GM12874 (cell line): ENCODE data around the gene PTPRJ.

Experiments used
- CTCF ChIP-seq: IDR thresholded peaks from 2 replicates; pipeline ENCODE4 v1.5.1; 2011; ENCODE audit warnings: low read depth, mild to moderate bottlenecking, control low read depth, low read length, moderate library complexity; ENCODE audit not compliant: insufficient read depth

PTPRJ gene

DNA sequence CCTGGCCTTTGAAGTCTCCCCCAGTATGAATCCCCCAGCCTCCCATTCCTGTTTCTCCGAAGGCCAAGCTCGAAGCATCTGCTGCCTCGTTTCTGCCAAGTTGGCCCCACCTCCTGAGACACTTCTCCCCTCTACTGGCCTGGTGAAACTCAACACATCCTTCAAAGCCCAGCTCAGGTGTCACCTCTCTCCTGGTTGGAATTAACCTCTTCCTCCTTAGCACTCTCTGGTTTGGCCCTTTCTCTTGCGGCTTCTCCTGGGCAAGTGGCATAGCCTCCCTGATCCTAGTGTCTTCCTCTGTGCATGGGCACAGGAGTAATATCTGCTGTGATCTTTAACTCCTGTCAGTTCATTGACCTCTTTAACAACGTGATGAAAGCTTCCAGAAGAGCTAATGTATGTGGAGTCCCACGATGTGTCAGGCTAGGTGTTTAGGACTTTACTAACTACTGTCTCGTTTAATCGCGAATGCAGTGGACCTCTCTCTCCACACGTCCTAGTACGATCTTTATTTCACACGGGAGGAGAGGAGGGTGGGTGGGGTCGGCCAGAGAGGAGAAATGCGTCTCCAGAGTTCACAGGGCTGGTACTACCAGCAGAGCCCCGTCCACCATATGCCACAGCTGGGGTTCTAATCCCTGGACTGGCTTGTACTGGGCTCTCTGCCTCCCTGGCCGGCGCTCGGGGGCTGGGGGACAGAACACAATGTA lies 826 bp upstream of the PTPRJ start:
- no peak for TF ChIP-seq CTCF

GRCh38 chr11:47980907-47981621 lies 705 bp downstream of the PTPRJ start:
- TF ChIP-seq CTCF, result peak; percentile 35; the same call in 1 of the 2 replicates

DNA sequence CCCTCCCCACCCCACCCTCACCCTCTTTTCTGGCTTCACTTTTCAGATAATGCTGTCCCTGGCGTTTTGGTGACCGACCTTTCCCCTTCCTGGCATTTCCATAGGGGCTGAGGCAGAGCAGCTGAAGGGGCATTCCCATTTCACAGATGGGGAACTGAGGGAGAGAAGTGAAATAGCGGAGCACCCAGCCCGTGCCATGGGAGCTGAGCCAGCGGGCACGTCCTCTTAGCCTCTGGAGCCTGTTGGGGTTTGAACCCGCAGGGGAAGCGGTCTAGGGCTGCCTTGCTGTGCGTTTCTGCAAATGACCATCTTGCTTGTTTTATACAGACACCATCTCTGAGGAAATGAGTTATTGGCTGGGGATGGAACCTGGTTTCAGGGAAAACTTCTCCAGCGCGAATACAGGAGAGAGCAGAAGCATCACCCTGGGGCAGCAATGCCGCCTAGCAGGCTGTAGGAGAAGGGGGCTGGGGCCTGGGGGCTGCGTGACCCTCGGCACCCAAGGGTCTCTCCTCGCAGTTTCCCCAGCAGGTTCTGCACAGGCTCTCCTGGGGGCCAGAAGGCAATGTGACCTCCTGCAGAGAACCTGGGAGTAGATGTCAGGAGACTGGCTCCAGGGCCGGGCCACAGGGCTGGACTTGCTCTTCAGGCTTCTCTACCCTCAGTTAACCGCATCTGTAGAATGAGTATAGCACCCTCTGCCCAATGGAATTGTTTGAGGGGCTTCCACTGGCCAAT lies 1.5 kb downstream of the PTPRJ start:
- no peak for TF ChIP-seq CTCF

GRCh38 chr11:47982616-47983015 lies 2.3 kb downstream of the PTPRJ start:
- no peak for TF ChIP-seq CTCF

DNA sequence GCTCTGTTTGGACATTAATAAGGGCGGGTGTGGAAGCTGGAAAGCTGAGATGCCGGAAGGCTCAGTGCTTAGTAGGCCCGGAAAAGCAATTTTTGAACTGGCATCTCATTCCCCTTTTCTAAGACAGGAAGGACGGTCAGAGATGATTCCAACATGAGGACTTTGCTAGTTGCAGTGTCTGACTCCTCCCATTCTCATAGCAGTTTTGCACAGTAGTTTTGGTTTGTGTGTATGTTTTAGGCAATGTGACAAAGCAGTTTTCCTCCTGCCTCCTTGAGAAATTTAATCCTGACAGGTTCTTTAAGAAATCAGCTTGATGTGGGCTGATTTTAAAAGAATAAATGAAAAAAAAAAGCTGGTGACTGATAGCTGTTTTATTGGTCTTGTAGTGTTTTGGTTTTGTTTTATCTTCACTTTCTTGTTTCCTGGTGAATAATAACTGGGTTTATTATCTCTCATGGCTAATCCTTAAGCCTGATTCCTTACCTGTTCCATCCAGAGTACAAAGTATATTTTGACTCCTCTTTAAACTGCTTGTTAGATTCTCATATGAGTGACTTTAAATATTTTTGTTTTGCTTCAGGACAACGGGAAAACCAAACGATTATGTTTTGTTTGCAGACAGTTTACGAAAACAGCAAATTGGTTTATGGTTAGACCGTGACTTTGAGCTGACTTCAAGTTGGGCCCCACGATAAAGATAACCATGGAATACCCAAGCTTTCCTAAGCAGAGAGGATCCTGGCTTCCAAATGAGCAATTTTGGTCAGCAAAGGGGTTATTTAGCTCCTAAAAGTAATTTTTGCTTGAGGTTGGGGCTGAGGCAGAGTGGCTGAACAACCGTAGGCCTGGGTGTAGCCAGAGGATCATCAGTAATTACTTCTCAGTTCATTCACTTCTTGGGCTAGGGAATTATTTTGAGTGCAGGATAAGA lies 3.4 kb downstream of the PTPRJ start:
- TF ChIP-seq CTCF, result no peak

GRCh38 chr11:47986219-47986618 lies 5.9 kb downstream of the PTPRJ start:
- TF ChIP-seq CTCF, result no peak
